Fibroblast of villous mesenchyme (primary cell): ENCODE results near the gene VPS33A. TPM values are rescaled to one million over a fixed set of nuclear protein-coding genes. Genes with fewer than 3 reads are reported as not detected.
"Not testable (repeated sequence)": the region's sequence is repeated elsewhere in the genome, so short reads cannot be mapped to it uniquely, and the experiment has no call there.

Experiments used
- DNase-seq: peaks from one replicate; pipeline ENCODE4 v3.0.0-alpha.2; 2010; ENCODE audit warnings: low read depth
- H3K4me3 ChIP-seq: 2 replicates; pipeline ENCODE4 v1.5.1; 2011; ENCODE audit warnings: low read depth, mild to moderate bottlenecking, low read length
- CTCF ChIP-seq: IDR thresholded peaks from 2 replicates; pipeline ENCODE4 v1.5.1; 2012; ENCODE audit warnings: low read depth, mild to moderate bottlenecking, low read length; ENCODE audit not compliant: insufficient read depth
- total RNA-seq: library from RNA; depleted of rRNA; stranded (reverse); fragments of >200 nt; gene quantifications from 2 replicates; pipeline ENCODE4 v1.2.3, GENCODE V29; 2012

The VPS33A gene
- total RNA-seq, 1 donor: 23.7 TPM

DNA sequence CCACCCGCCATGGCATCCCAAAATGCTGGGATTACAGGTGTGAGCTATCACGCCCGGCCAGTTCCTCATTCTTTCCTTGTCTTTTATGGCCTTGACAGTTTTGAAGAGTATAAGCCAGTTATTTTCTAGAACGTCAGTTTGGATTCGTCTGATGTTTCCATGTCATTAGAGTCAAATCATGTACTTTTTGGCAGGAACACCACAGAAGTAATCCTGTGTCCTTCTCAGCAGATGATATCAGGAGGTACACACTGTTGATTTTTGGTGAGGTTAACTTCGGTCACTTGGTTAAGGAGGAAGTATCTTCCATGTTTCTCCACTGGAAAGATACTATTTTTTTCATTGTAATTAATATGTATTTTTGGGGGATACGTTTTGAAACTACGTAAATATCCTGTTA, 25.1 kb upstream of the VPS33A start:
- H3K4me3 ChIP-seq: no peak overlapping the region
- TF ChIP-seq CTCF: no peak
- no peak for DNase-seq

DNA sequence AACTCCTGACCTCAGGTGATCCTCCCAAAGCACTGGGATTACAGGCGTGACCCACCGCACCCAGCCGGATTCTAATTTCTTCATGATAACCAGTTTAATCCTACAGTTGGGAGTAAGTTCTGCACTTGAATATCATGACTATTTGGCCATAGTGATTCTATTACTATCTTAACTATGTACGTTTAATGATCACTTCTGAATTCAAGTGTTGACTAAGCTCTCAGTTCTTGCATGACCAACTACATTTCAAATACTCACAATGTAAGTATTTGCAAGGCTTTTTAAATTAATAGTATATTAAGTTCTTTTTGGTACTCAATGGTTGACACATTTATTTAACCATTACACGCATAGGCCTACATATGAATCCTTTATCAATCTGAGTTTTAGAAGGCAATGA, 17.4 kb upstream of the VPS33A start:
- no peak for DNase-seq
- no peak for TF ChIP-seq CTCF
- H3K4me3 ChIP-seq: no peak overlapping the region

DNA sequence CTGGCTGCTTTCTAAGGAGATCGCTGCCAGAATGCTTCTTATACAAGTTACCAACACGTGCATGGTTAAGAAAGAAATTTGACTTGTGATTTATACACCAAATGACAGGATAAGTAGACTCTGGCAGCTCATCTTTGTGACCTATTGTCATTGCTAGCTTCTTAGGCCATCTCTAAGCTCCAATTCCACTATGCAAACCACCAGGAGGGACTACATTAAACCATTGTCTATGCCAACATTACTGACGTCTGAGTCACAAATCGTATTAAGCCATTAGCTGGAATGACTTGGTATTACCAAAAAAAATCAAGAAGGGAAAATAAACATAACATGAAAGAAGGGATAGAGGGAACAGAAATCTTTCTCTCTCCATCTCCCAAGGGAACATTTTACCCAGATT, 15.8 kb upstream of the VPS33A start:
- no peak overlapping the region for H3K4me3 ChIP-seq
- TF ChIP-seq CTCF: no peak
- DNase-seq: peak; percentile 38

- no peak for DNase-seq
- no peak overlapping the region for H3K4me3 ChIP-seq
- TF ChIP-seq CTCF: no peak
These were observed 9.9 kb upstream of the VPS33A start for GRCh38 chr12:122276242-122276641.

DNA sequence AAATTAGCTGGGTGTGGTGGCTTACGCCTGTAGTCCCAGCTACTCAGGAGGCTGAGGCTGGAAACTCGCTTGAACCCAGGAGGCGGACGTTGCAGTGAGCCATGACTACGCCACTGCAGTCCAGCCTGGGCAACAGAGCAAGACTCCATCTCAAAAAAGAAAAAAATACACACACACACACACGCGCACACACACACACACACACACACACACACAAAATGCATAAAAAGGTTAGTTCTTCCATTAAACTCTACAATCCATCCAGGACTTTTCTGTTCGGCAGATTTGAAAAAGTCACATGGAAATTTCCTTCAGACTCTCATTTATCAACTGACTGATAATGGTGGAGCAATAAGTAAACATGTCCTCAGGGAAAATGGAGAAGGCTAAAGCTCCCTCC, 9.2 kb upstream of the VPS33A start:
- peak; percentile 9 for DNase-seq
- no peak overlapping the region for H3K4me3 ChIP-seq
- TF ChIP-seq CTCF: no peak

DNA sequence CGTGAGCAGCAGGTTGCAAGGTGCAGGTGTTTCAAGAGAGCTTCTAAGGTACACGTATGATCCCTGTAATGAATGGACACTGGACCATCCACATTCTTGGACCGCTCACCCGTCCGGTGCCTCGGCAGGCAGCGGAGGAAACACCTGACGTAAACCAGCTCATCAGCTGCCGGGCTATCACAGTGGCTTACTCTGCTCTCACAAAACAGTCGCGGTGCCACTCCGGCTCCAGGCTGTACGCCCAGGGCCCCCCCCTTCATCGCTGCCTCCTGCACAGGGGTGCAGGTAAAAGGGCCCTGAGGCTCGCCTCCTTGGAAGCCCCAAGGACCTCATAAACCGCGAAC, 436 bp downstream of the VPS33A start:
- DNase-seq: no peak
- TF ChIP-seq CTCF: no peak

GRCh38 chr12:122265476-122265875, 818 bp downstream of the VPS33A start:
- peak overlapping the region; percentile 81 for H3K4me3 ChIP-seq
- TF ChIP-seq CTCF: no peak
- no peak for DNase-seq

More for the DNA sequence above, 436 bp downstream of the VPS33A start:
- H3K4me3 ChIP-seq: peak overlapping the region; percentile 81

DNA sequence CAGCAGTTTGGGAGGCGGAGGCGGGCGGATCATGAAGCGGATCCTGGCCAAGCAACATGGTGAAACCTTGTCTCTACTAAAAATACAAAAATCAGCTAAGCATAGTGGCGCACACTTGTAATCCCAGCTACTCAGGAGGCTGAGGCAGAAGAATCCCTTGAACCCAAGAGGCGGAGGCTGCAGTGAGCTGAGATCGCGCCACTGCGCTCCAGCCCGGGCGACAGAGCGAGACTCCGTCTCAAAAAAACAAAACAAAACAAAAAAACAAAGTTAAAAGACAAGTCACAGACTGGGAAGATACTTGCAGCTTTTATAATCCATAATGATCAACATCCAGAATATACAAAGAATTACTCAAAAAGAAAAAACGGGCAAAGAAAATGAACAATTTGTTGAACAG, 5.6 kb downstream of the VPS33A start:
- H3K4me3 ChIP-seq, DNase-seq: not testable (repeated sequence)

DNA sequence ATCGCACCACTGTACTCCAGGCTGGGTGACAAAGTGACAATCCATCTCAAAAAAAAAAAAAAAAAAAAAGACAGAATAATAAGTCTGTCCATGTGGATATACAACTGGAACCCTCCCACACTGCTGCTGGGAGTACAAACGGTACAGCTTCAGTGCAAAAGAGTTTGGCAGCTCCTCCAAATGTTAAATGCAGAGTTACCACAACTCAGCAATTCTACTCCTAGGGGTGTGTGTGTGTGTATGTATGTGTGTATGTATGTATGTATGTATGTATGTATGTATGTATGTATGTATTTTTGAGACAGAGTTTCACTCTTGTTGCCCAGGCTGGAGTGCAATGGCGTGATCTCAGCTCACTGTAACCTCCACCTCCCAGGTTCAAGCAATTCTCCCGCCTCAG, 7.4 kb downstream of the VPS33A start:
- H3K4me3 ChIP-seq, DNase-seq: not testable (repeated sequence)

DNA sequence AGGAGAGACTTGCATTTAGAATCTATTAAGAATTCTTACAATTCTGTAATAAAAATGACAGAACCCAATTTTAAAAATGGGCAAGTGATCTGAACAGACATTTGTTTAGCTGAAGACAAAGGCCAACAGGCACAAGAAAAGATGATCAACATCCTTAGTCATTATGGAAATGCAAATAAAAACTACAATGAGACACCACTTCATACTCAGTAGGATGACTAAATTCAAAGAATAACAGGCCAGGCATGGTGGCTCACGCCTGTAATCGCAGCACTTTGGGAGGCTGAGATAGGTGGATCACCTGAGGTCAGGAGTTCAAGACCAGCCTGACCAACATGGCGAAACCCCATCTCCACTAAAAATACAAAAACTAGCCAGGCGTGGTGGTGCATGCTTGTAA, 7.8 kb downstream of the VPS33A start:
- not testable (repeated sequence) for H3K4me3 ChIP-seq, DNase-seq
